CD4-positive, alpha-beta T cell treated with Interferon alpha-2 for 1 hour (primary cell): ENCODE results near the gene TLE4.

Experiments used
- DNase-seq, 2 donors: peaks; one replicate each; pipeline ENCODE4 v3.0.0-alpha.2; 2020 to 2022

TLE4 gene

DNA sequence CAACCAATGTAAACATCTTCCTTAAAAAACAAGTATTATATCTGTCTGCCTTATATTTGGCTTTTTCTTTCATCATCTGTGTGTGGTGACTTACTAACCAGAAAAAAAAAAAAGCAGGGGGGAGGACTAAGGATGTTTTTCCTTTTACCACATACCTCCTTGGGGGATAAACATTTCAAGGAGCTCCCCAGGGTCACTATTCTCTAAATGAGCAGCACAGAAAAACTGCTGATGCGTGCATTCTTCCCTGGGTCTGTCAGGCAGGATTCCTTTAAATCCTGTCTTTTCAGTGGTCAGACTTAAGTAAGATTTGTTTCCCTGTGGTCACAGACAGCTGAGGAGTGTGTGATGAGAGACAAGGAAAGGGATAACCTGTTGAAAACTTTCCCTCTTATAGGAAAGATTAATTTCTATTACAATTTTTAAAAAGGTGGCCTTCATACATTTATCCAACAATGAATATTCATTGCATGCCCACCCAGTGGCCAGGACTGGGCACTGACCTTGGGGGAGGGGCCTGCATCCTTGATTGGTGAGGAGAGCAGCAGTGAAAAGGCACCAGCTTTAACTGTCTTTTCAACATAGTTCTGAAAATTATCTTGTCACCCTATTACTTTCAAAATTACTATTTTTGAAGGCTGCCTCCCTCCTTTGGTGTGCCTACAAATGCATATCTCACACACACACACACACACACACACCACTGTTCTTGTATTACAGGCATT lies 123.1 kb downstream of the TLE4 start:
- DNase-seq, result no peak

DNA sequence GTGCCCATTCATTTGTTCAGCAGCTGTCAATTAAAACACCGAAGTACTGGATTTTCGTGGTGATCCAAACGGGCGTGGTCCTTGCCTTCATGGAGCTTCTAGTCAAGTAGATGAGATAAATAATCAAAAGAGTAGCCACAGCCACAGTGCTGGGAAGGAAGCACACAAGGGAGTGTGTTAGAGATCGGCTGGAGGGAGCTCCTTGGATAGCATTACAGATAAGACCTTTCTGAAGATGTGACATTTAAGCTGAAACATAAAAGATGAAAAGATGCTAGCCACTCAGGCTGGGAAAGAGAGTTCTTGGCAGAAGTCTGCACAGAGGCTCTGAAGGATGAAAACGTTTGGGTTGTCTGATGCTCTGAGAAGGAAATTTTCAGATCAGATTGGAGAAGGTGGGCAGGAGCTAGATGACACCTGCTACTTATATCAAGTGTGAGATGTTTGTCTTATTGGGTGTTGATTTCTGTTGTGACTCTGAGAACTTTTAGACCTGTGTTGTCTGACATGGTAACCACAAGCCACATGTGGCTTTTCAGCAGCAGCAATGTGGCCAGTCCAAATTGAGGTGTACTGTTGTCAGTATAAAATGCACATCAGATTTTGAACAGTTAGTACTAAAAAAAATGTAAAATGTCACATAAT lies 123.9 kb downstream of the TLE4 start:
- DNase-seq, result peak in 1 of 2 donors; percentile 28

DNA sequence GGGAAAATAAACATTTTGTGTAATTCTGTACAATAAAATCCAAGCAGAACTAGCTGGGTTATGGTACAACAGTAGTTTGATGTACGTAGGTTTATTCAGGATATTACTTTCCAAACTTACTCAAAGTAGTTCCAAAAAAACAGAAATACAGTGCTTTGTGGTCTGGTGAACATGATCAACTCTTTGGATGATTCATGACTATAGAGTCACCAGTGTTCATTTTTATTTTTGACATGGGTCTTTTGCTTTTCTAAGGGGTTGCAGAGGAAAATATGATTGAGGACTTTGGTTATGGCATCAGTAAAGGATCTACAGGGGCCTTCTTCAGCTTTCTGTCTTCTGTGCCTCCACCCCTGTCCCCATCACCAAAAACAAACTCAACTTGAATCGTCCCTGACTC lies 127.2 kb downstream of the TLE4 start:
- no peak for DNase-seq

DNA sequence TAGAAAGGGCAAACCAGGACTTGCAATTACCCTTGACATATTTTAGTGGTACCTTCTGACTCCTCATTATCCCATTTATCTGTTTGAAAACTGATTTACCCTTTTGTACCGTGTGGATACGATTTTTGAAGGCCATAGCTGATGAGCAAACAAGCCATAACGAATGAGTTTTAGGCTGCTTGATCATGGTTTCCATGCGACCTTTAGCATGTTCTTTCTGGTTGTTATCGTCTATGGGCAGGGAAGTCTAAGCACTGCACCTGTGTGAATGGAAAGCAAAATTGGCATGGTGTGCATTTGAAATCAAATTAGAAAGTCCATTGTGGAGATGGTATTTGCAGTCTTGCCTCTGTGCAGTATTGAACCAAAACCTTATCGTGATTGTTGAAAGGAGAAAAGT lies 127.7 kb downstream of the TLE4 start:
- no peak for DNase-seq

DNA sequence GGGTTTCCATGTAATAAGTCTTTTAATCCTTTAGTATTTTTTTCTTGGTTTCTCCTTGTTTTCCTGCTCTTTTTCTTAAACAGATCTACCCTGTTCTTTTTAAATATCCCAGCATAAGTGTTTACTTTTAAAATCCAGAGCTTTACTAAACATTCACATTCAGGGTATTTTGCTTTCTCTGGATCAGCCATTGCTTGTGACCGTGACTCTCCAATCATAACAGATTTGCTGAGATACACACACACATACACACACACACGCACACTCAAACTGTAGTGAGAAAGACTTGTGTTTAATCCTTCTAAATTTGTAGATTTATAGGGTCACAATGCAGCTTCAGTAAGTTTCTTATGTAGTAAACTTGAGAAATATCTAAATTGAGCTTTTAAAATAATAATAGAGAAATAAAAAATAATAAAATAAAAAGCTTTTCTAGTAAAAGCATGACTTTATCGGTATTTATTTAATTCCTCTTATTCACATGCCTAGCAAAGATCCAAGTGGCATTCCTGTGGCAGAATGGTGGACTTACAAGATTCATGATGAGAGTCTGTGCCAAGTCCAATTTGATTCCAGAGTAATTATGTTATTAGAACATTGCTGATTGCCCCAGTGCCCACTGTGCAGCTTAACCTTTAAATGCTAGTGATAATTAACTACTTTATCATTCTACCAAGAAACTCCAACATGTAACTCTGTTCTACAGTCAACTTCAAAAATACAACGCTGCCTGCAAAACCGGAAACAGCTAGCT lies 129.0 kb downstream of the TLE4 start:
- DNase-seq, result no peak

DNA sequence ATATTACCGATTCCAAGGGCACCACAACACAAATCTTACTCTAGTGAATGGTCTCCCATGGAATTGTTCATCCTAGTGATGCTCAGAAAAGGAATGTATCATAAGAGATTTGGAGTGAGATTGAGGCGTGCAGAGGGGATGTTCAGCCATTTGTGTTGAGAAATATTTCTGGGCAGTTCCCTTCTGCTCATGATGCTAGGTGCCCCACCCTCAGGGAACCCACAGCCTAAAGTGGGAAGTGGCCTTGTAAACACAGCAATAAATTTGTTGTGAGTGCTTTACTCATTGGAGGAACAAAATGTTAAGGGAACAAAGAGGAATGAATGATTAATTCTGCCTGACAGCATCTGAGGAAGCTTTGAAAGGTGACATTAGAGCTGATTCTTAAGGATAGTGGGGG lies 129.9 kb downstream of the TLE4 start:
- DNase-seq, result peak; percentile 6 to 38

DNA sequence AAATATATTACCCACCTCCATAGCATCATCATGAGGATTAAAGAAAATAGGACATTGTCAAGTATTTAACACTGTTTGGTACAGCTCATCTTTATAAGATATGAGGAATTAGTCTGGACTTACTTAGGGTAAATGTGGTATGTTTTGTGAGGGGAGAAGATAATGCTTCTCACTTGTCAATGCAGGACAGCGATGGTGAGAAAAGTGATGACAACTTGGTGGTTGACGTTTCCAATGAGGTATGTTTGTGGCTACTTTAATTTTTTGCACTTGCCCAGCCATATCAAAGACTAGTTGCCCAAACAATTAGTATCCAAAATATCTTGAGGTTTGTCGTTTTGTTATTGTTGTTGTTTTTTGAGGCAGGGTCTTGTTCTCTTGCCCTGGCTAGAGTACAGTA lies 133.9 kb downstream of the TLE4 start:
- DNase-seq, result no peak

DNA sequence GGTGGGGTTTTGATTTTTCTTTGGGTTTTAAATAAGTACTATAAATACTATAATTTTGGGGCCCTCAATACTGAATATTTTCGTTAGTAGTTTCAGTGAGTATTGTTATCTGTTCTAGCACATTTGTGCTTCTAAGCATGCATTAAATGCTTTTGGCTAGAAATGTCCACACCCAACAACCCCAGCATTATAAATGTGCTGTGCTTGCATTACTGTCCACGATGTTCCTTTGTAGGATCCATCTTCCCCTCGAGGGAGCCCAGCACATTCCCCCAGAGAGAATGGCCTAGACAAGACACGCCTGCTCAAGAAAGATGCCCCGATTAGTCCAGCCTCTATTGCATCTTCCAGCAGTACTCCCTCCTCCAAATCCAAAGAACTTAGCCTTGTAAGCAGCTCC lies 134.7 kb downstream of the TLE4 start:
- no peak for DNase-seq

DNA sequence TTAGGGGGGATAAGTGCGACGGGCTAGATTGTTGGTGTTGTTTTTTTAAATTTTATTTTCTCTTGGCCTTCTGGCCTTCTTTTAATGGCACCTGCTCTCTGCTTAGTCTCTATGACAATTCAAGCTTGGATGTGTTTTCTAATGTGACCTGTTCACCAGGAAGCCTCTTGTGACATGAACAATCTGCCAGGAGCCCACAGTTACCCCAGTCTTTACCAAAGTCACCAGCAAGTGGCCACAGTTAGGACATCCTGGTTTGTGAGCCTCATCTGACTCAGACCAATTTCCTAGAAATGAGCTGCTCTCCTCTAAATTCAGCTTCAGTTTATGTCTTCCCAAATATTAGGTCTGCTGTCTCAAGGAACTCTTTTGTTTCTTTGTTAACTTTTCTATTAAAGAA lies 135.8 kb downstream of the TLE4 start:
- no peak for DNase-seq

DNA sequence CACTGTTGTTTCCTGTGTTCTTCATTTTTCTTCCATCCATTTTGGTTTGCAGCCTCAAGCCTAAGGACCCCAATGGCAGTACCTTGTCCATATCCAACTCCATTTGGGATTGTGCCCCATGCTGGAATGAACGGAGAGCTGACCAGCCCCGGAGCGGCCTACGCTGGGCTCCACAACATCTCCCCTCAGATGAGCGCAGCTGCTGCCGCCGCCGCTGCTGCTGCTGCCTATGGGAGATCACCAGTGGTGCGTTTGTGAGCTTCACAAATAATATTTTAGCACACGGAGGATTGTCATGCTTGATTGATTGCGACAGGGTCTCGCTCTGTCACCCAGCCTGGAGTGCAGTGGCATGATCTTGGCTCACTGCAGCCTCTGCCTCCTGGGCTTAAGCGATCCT lies 136.8 kb downstream of the TLE4 start:
- no peak for DNase-seq

DNA sequence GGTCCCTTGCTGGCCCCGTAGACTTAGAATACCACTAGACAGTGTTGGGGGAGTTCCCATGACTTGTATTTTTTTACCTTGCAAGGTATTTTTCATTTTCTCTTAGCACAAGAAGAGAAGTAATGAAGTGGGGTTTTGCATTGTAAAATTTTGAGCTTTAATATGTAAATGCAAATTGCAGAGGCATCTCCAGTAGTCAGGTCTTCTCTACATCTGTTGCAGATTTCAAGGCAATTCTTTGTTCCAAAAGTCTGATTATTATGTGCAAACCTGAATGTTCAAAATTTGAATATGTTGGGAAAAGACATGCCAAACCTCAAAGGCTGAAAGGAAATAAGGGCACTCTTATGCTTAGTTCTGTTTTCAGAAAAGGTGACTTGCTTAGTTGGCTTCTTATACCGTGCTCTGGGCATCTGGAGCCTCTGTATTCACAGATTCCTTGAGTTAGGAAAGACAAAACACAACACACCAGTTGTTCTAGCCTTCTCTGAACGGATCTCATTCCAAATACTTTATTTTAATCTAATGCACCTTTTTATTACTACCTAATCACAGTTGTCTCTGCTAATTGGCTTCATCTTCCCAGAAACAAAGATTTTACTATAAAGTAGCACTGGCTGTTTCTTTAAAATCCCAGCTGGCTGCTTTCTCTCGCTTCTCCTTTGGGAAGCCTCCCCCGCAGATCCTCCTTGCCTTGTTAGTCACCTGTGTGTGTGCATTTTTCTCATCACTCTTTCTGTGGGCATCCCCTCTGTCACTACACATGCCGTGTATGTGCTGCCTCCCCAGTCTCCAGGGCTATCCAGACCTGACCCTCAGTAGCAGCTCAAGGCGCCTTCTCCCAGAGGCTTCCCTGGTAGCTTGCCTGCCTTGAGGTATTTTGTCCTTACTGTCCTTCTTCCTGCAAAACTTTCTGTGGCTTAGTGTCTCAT lies 138.2 kb downstream of the TLE4 start:
- DNase-seq, result no peak

DNA sequence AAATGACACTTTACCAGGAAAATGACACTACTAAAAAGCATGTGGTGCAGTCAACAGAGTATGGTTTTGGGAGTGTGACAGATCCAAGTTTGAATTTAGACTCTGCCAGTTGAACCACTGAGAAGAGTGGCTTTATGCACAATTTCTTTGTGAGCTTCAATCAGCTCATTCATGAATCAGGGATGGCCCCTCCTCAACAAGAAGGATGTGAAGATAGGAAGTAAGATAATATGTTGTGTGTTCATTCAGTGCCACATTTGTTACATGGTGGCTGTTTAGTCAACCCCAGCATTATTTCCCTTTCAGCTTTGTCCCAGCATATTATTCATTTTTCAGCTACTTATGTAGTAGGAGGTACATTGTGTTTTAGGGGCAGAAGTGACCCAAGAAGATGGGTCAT lies 140.1 kb downstream of the TLE4 start:
- no peak for DNase-seq

DNA sequence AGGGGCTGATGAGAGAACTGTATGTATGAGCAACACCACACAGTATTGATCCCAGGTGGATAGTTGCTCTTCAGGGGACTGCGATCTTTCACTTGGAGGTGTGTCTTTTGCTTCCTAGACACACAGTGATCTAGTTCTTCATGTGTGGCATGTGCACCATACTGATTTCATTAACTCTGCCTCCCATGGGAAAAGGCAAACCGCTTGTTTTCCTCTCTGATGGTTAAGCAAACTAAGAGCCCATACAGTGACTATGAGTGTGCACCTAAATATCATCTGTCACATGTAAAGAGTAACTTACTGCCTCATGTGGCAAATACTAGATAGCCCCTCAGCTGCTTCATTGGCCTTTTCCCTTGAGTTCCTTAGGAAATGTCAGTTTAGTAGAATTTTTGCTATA lies 147.3 kb downstream of the TLE4 start:
- DNase-seq, result no peak

DNA sequence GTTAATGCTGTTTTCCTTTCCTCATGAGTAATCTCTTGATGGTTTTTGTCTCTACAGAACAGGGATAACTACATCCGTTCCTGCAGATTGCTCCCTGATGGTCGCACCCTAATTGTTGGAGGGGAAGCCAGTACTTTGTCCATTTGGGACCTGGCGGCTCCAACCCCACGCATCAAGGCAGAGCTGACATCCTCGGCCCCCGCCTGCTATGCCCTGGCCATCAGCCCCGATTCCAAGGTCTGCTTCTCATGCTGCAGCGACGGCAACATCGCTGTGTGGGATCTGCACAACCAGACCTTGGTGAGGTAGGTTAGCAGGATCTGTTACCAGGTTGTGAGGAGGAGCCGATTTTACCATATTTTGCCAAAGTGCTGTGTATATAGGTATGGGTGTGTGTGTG lies 148.2 kb downstream of the TLE4 start:
- no peak for DNase-seq

DNA sequence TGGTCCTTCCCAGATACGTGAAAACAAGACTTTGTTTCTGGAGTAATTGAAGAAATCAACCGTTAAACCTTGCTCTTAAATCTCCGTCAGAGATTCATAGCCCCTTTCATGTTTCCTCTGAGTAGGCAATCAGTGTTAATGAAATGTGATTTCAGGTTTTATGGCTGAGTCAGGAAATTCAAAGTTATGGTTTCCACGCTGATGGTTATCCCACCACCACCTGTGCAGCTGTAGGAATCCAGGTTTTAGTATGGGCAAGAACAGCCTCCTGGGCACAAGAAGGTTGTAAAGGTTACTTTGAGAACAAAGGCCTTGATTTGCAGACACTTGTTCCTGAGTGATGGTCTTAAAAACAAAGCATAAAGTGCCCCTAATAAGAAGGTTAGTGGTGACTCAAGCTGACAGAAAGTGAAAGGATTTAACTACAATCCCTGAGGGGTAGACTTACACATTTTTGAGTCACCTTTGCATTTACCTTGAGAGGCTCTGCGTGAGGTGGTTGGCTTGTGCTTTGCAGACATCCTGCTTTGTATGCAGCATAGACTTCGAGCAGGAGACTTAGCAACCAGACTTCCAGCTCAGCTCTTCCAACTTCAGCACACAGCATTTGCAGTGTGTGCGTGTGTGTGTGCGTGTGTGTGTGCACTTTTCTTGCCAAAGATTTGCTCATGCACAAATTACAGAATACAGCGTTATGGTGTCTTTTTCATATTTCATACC lies 159.6 kb downstream of the TLE4 start:
- no peak for DNase-seq

DNA sequence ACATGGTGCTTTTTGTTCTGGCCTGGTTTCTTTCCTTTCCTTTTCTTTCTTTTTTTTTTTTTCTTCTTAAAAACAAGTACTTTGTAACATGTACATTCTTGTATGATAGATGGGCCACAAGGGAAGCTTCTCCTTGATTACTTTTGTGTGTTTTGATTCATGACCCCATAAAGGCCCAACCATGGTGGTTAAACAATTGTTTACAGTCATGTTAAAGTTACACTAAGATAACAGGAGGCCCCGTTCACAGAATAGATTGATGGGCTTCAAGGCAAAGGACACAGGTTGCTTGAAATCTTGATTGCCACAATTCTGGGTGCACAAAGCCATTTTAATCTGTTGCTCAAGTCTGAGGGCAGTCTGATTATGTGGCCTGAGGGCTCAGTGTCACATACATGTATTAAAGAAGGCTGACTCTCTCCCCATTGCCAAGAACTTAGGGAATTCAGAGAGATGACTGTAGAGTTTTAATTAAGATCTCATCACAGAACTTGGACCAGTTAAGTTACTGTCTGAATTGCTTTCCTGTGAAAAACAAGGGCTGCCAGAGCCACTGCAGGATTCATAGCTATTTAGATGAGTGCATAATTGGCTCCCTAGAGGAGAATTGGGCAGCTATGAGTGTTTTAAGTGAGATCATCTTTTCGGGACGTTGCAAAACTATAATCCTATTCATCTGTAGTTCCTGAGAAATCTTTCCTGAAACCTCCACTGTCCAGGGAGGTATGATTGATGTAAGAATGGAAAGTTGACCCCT lies 163.4 kb downstream of the TLE4 start:
- DNase-seq, result no peak

DNA sequence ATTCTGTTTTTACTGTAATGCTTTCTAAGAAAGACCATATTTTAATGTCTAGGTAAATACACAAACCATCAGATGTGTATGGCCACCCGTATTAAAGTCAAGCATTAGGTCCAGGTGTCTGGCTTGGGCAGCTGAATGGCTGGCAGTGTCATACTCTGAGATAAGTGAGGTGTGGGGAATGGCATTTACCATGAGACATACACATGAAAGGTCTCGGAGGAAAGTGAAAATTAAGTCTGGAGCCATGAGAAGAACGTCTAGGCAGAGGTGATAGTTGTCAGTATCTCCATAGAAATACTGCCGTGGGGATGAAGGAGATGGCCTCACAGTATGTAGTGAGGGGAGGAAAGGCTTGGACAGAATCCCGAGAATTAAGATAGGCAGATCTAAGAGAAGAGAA lies 164.3 kb downstream of the TLE4 start:
- no peak for DNase-seq

DNA sequence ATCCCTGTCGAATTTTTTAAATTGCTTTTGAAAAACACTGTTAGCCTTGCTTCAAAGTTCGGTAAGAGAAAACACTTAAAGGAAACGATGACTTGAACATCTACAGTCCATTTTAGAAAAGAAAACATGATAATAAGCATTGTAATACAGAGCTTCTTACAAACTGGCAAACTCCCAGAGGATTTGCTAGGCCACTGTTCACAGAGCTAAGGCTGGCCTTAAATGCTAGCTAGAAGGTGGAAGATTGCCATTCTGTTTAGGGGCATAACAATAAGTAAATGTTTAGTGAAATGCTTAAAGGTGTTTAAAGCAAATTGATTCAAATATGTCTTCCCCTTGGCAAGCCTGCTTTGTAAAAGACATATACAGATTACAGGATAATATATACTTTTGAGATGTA lies 169.6 kb downstream of the TLE4 start:
- DNase-seq, result no peak

DNA sequence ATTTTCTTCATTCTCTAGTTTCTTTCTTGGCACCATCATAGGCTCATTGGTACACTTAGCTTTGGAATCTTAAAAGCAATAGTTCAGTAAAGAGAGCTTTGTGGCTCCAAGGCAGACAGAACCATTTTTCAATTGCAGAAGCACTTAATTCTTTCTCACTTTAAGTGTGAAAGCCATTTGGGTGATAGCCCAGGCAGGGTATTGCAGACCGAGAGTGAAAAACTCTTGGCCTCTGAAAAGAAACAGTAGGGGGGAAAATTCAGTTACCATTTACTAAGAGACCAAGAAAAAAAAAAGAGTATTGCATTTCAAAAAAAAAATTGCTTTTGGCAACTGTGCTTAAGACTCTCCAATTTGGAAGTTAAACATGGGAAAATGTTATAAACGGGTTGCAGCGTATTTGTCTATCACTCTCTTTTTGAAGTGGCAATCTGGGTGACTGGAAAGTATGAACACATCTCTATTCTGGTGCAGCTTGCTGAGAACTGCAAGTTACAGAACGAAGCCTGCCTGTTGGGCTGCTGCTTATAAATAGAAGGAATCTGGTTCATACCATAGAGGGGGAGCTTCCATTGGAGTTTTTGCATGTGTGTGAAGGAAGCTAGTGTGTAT lies 170.5 kb downstream of the TLE4 start:
- no peak for DNase-seq

DNA sequence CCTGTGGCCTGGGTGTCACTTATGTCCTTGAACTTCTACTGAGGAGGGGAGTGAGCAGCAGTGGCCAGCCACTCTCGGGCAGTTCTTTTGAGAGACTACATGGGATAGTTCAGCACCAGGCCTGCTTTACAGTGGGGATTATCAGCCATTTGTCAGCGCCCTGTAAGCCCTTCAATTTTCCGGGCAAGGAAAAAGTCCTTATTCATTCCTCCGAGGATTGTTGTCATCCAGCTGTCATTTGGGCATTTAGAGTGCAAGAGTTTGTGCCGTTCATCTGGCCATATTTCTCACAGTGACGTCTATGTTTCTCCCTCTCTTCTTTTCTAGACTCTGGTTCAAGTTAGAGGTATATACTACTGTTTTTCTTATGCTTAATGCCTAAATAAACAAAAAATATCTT lies 172.8 kb downstream of the TLE4 start:
- no peak for DNase-seq

DNA sequence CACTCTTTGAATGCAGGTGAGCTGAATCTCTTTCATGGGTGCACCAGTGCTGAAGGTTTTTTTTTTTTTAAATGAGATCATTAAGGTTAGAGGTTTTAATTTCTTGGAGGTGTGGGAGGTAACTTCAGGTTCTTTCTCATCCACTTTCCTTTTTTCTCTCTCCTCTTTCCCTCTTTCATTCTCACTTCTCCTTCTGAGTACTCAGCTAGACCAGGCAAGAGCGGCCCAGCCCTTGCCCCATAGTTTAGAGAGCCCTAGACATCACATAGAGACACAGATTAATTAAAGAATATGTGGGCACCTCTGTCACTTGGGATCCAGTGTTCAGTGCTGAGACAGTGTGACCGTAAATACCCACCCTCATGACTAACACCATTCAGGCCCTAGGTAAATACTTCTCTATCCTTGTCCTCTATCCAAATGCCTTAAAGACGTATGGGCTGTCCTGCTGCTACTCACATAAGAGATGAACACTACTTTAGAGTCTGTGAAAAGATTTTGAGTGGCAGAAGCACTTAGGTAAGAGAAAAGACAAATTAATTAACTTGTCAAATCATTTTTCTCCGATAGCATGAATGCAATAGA lies 174.1 kb downstream of the TLE4 start:
- no peak for DNase-seq
